ENCODE results near the gene CEP295NL.
"Not testable (repeated sequence)": the region's sequence is repeated elsewhere in the genome, so short reads cannot be mapped to it uniquely, and the experiment has no call there.

CEP295NL gene

DNA sequence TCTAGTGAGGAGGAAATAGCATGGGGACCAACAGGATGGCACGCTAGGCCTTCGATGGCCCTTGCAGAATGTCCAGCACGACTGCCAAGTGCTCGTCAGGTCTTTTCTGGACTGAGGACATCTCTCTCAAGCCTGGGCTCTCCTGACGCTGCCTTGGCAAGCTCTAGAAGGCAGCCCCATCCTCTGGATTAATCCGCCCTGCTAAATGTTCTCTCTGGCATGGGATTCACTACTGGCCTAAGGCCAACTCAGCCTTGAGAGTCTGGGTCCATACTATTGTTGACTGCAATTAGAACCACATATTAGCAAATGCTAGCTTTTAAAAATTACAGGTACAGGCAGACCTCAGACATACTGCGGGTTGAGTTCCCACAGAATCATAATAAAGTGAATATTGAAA lies 2.5 kb upstream of the CEP295NL start:
- DNase-seq (ENCODE audit: low read depth in 2 of 3, low spot score in 2 of 3): no peak

GRCh38 chr17:78905116-78905515 lies 2.1 kb upstream of the CEP295NL start:
- DNase-seq (ENCODE audit: low read depth in 2 of 3, low spot score in 2 of 3): no peak

DNA sequence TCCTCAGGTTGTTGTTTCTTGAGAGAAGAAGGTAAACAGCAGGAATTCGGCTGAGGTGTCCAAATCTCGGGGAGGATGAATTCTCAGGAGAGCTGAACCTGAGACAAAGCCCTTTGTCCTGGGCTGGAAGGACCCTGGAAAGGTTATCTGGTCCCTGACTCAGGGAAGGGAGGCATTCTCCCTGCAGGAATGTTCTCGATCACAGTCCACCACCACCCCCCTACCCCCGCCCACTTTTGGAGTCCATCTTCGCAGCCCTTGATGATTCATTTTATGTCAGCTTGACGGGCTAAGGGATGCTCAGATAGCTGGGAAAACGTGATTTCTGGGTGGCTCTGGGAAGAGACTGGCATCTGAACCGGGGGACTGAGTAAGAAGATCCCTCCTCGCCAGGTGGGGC lies 1.4 kb upstream of the CEP295NL start:
- no peak for DNase-seq (ENCODE audit: low read depth in 2 of 3, low spot score in 2 of 3)

DNA sequence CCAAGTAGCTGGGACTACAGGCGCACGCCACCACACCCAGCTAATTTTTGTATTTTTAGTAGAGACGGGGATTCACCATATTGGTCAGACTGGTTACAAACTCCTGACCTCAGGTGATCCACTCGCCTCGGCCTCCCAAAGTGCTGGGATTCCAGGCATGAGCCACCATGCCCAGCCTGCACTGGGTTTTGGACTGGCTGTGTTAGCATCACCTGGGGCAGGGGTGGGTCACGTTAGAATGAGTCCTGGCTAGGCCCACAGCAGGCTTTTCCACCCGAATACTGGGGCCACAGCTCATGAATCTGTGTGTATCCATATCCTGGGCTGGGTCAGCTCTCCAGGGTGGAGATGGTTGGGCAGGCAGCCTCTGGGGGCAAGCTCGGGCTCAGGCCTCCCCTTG lies 770 bp downstream of the CEP295NL start:
- DNase-seq (ENCODE audit: low read depth in 2 of 3, low spot score in 2 of 3): not testable (repeated sequence)

GRCh38 chr17:78901806-78902205 lies 1.2 kb downstream of the CEP295NL start:
- no peak for DNase-seq (ENCODE audit: low read depth in 2 of 3, low spot score in 2 of 3)

- no peak for DNase-seq (ENCODE audit: low read depth in 2 of 3, low spot score in 2 of 3)
These were observed 2.2 kb downstream of the CEP295NL start for GRCh38 chr17:78900816-78901215.

- no peak for DNase-seq (ENCODE audit: low read depth in 2 of 3, low spot score in 2 of 3)
These were observed 3.4 kb downstream of the CEP295NL start for GRCh38 chr17:78899361-78900260.

DNA sequence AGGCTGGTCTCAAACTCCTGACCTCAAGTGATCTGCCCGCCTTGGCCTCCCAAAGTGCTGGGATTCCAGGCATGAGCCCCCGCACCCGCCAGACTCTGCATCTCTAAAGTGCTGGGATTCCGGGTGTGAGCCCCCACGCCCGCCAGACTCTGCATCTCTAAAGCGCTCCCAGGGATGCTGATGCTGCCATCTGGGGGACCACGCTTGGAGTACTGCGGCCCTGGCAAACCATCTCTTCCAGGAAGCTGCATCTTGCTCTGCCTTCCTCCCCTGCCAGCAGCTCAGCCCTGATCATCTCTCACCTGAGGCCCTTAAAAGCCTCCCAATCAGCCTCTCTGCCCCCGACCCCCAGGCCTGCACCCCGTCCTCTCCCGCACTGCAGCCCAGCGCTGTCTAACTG lies 4.1 kb downstream of the CEP295NL start:
- DNase-seq (ENCODE audit: low read depth in 2 of 3, low spot score in 2 of 3): no peak

DNA sequence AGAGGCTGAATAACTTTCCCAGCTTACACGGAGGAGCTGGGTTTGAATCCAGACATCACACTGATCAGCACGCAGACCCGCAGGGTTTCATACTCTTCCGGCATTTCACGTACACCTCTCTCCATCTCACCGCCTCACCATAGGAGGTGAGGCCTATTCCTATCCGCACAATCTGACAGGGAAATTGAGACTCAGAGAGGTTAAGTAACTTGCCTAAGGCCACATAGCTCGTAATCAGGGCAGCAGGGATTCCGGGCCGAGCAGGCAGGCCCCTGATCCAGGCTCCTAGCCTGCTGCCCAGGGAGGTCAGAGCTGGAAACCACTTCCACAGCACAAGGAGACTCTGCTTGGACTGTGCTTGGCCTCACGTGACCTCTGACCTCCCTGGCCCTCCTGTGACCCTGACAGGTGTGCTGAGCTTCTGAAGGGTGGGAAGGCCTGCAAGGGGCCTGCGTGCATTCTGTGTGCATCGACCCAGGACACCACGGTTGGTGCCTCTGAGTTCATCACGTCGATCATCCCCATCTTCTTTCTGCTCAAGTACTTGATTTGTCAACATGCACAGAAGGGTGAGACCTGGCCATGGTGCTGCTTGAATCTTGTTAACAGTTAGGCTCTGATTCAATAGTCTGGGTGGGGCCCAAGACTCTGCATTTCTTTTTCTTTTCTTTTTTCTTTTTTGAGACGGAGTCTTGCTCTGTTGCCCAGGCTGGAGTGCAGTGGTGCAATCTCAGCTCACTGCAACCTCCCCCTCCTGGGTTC lies 4.7 kb downstream of the CEP295NL start:
- no peak for DNase-seq (ENCODE audit: low read depth in 2 of 3, low spot score in 2 of 3)

DNA sequence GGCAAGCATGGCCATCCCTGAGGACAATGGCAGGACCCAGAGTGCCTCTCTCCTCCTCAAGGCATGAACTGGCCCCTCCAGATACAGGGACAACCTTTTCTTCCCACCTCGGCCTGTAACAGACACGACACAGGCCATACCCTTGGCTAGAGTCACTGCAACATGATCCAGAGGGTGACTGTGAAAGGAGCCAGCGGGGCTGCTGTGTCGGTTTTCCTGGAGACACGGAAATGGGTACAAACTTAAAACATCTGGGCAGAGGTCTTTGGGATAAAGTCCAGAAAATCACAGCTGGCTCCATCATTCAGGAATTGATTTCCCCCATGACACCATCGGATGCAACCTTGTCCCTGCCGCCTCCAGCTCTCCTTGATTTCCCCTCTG lies 5.3 kb downstream of the CEP295NL start:
- no peak for DNase-seq (ENCODE audit: low read depth in 2 of 3, low spot score in 2 of 3)

DNA sequence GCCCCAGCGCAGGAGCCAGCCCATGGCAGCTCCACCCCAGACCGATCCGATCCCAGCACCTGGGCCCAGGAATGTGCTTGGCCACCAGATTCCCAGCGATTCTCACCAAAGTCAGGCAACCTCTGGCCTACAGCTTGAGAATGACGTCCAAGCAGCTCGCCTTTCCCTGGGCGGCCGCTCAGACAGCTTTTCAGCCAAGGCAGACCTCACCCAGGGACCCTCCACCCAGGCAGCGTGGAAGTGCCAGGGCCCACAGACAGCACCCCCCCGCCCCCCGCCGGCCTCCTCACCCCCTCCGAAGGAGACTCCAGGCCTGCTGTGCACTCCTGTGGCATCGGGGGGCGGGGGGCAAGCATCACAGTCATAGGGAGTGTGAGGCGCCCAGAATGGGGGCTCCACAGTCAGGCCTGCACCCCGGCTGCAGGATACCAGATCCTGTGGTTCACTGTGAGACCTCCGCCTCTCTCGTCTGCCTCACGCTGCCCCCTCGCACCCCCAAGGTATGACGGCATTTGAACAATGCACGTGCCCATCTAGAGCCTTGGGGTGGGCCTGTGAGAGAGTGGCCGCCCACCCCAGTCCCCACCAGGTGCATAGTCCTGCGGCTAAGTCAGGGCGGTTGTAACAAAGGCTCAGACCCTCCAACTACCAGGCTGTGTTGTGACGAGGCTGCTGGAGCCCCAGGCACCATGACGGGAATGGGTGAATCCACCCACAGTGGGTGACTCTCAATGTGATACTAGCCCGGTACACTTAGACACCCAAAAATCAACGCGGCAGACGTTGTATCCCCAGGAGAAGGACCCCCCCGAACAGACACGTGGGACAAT lies 6.0 kb downstream of the CEP295NL start:
- DNase-seq (ENCODE audit: low read depth in 2 of 3, low spot score in 2 of 3): no peak

- DNase-seq (ENCODE audit: low read depth in 2 of 3, low spot score in 2 of 3): no peak
These were observed 6.7 kb downstream of the CEP295NL start for GRCh38 chr17:78896091-78896833.

DNA sequence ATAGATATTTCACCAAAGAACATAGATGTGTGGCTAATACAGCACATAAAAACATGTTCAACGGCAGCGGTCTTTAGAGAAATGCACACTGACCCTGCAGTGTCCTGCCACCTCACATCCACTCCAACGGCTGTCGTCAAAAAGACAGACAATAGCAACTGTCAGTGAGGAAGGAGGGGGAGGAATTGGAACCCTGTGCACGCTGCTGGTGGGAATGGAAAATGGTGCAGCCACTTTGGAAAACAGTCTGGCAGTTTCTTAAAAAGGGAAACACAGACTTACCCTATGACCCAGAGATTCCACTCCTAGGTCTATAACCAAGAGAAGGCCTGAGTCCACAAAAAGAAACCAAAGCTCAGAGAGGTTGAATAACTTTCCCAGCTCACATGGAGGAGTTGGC lies 7.7 kb downstream of the CEP295NL start:
- DNase-seq (ENCODE audit: low read depth in 2 of 3, low spot score in 2 of 3): no peak

DNA sequence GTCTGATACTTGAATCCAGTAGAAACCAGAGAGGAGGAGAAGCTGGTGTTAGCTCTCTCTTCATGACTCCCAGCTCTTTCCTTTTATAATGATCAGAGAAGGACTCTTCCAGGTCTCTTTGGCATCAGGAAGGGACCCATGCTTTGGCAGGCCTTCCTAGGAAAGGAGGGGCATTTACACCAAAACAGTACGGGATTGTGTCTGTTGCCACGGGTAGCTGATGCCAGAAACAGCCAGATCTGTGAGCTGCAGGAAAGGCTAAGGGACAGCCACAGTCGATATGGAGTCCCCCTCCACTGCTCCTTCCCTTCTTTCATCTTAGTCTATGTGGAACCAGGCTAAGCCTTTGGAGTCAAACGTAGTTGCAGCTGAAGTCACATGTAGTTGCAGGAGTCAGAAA lies 9.3 kb downstream of the CEP295NL start:
- no peak for DNase-seq (ENCODE audit: low read depth in 2 of 3, low spot score in 2 of 3)

DNA sequence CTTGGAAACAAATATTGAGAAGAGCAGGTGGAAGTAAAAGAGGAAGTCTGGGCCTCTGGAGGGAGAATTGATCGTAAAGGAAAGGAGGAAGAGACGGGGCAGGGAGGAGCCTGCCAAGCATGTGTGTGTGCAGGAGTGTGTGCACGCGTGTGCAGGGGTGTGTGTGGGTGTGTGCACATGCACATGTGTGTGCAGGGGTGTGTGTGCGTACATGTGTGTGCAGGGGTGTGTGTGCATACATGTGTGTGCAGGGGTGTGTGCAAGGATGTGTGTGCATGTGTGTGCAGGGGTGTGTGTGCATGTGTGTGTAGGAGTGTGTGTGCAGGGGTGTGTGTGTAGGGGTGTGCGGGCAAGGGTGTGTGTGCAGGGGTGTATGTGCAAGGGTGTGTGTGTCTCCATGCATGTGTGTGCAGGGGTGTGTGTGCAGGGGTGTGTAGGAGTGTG lies 10.0 kb downstream of the CEP295NL start:
- DNase-seq (ENCODE audit: low read depth in 2 of 3, low spot score in 2 of 3): no peak

DNA sequence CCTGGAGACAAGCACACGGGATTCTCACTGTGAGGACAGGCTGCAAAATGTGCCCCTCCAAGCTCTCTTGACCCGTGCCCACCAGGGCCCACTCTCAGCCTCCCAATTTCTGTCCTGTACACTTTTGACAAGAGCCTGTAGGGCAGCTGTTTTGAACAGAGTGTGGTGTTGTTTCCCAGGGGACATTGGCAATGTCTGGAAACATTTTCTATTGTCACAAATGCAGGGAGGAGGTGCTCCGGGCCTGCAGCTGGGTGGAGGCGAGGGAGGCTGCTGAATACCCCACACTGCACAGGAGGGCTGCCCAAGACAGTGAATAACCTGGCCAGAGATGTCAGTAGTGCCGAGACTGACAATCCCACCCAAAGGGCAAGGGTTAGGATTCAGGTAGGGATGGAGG lies 10.5 kb downstream of the CEP295NL start:
- DNase-seq (ENCODE audit: low read depth in 2 of 3, low spot score in 2 of 3): no peak

GRCh38 chr17:78892062-78892456 lies 10.9 kb downstream of the CEP295NL start:
- no peak for DNase-seq (ENCODE audit: low read depth in 2 of 3, low spot score in 2 of 3)

GRCh38 chr17:78891406-78892061 lies 11.5 kb downstream of the CEP295NL start:
- no peak for DNase-seq (ENCODE audit: low read depth in 2 of 3, low spot score in 2 of 3)

GRCh38 chr17:78890498-78890897 lies 12.5 kb downstream of the CEP295NL start:
- DNase-seq (ENCODE audit: low read depth in 2 of 3, low spot score in 2 of 3): no peak

DNA sequence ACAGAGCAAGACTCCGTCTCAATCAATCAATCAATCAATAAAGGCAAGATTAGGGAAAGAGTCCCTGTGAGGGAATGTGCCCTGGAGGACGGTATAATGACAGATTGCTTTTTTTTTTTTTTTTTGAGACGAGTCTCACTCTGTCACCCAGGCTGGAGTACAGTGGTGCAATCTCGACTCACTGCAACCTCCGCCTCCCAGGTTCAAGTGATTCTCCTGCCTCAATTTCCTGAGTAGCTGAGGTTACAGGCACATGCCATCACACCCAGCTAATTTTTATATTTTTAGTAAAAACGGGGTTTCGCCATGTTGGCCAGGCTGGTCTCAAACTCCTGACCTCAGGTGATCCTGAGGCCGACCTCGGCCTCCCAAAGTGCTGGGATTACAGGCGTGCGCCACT lies 12.9 kb downstream of the CEP295NL start:
- not testable (repeated sequence) for DNase-seq (ENCODE audit: low read depth in 2 of 3, low spot score in 2 of 3)
